Ramos (cell line): ENCODE measurements around the gene RPS15.

Experiments used
- in situ Hi-C: fragments of 300-500 bp; cut with MboI; formaldehyde crosslinking; loops from one replicate; pipeline ENCODE4 v1.14.3; 2022; ENCODE audit warnings: low sequenced_read_pairs; ENCODE audit not compliant: unreplicated experiment

The RPS15 gene

DNA sequence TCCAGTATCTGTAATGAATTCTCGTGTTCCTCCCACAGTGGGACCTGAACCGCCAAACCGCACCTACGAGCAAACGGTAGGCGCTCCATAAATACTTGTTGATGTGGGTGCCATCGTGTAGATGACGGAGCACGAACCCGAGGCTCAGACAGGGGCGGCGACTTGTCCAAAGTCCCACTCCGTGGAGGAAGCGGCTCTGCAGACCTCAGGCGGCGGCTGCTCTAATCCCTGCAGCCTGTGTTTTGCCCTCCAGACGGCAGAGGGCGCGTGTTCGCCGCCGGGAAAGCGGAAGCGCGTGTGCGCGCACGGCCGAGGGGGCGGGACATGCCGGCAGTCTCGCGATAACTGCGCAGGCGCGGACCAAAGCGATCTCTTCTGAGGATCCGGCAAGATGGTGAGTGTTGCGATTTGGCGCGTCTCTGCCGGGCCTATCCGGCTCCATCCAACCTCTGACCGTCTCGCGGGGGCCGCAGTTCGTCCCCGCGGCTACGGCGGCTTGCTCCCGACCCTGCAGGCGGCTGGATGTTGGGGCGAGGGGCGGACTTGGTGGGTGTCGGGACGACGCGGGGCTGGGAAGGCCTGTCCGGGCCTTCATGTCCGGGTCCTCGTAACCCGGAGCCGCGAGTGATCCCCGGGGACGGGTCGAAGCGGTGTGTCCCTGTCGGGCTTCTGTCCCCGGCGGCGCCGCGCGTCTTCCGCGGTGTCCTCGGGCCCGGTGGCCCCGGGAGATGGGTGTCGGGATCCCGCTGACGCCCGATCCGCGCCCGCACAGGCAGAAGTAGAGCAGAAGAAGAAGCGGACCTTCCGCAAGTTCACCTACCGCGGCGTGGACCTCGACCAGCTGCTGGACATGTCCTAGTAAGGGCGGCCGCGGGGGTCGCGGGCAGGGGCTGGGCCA lies at the start of gene RPS15:
RPS15 (plus strand) TSS at position 362 of the 898 bp plus-strand sequence; CDS start at position 392, 30 bp downstream.
- in situ Hi-C loops, result no loop called here

DNA sequence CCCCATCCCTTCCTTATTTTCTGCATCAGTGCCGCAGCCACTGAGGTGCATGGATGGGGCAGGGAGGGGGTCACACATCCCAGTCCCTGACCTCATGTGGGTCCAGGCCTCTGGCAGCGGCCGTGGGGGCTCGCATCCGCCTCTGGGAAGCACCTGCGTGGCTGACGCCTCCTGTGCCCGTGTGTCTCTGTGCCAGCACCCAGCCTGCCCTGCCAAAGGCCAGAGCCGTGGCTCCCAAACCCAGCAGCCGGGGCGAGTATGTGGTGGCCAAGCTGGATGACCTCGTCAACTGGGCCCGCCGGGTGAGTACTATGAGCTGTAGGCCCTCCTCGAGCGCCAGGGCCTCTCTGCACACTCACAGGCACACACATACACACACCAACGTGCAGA lies 49.6 kb upstream of the RPS15 start:
- in situ Hi-C loops, result no loop called here

DNA sequence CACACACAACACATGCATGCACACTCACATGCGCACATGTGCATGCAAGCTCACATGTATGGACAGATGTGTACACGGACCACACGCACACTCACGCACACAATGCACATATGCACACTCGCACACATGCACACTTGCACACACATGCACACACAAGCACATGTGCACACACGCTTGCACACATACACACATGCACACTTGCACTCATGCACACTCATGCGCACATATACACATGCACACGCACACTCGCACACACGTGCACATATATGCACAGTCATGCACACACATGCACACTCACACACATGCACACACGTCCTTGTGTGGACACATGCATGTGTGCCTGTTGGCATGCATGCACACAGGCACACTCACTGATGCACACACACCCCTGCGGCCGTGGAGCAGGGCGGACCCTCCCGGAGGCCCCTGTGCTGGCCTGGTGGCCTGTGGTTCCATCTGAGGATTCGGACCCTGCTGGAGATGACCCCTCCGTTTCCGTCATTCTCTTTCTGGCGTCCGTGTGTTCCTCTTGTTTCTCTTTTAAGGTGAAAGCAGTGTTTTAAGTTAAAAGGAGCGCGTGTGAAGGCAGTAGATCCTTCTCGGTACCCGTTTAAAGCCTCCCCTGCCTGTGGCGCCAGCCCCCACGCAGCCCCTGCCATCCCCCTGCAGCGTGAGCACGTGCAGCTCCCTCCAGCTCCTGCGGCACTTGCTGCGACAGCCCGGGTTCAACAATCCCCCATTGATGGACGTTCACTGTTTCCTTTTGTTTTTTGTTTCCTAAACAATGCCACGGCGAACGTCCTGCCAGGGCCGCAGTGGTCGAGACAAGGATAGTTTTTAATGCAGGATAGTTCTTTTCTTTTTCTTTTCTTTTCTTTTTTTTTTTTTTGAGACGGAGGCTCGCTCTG lies 48.9 kb upstream of the RPS15 start:
- in situ Hi-C loops, result no loop called here

DNA sequence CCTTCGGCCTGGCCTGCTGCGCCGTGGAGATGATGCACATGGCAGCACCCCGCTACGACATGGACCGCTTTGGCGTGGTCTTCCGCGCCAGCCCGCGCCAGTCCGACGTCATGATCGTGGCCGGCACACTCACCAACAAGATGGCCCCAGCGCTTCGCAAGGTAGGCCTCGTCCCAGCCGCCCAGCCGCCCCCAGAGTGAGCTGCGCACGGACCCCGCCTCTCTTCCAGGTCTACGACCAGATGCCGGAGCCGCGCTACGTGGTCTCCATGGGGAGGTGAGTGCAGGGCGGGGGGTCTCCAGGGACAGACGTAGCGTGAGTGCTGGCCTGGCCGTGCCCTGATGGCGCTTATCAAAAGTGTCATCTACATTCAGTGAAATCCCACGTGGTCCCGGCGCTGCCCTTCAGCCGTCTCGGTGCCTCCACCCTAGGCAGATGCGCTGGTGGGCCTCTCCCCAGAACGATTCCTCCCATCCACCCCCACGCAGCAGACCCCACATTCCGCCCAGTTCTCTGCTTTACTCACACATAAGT lies 47.2 kb upstream of the RPS15 start:
- in situ Hi-C loops, result no loop called here

DNA sequence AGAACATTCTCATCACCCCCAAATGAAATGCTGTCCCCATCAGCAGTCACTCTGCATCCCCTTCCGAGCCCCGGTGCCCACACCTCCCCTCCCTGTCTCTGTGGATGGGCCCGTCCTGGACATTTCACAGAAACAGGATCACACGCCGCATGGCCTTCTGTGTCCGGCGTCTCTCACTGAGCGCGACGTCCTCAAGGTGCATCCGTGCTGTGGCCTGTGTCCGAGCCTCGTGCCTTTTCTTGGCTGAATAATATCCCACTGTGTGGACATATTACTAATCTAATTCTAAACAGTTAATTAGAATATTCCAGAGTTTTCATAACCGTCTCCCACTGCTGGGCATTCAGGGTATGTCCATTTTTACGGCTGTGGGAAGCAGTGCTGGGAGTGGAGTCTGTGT lies 45.8 kb upstream of the RPS15 start:
- in situ Hi-C loops, result no loop called here

DNA sequence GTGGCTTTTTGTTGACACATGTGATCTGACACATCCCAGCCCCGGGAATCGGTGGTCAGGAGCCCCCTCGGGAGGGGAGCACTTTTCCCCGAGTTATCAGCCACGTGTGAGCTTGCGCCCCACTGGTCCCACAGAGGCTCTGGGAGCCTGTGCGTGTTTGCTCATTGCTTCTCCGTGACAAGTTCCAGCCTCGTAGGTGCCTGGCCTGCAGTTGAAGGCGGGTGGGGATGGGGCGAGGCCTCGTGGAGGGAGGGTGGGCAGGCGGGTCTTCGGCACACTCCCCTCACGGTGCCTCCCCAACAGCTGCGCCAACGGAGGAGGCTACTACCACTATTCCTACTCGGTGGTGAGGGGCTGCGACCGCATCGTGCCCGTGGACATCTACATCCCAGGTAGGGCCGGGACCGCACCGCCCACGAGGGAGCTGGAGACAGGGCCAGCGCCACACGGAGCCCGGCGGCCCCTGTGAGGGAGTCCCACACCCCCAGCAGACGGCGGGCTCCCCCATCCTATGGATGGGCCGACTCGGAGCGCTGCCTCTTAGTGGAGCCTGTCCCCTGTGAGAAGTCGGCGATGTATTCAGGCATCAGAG lies 45.2 kb upstream of the RPS15 start:
- in situ Hi-C loops, result no loop called here

DNA sequence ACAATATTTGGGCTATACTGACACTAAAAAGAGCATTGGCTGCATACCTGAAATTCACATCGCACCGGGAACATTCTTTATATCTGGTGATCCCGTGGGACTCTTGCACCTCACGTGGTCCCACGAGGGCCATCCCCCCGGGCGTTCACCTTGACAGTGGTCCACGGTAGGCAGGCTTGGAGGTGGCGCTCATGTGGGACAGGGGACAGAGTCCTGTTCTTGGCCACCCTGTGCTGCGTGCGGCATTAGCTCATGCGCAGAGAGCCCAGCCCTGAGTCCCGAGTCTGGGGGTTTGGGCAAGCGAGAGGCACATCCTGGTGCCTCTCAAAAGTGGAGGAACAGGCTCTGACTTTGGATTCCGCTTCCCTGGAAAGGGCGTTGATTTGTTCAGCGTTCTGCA lies 44.4 kb upstream of the RPS15 start:
- in situ Hi-C loops, result no loop called here

DNA sequence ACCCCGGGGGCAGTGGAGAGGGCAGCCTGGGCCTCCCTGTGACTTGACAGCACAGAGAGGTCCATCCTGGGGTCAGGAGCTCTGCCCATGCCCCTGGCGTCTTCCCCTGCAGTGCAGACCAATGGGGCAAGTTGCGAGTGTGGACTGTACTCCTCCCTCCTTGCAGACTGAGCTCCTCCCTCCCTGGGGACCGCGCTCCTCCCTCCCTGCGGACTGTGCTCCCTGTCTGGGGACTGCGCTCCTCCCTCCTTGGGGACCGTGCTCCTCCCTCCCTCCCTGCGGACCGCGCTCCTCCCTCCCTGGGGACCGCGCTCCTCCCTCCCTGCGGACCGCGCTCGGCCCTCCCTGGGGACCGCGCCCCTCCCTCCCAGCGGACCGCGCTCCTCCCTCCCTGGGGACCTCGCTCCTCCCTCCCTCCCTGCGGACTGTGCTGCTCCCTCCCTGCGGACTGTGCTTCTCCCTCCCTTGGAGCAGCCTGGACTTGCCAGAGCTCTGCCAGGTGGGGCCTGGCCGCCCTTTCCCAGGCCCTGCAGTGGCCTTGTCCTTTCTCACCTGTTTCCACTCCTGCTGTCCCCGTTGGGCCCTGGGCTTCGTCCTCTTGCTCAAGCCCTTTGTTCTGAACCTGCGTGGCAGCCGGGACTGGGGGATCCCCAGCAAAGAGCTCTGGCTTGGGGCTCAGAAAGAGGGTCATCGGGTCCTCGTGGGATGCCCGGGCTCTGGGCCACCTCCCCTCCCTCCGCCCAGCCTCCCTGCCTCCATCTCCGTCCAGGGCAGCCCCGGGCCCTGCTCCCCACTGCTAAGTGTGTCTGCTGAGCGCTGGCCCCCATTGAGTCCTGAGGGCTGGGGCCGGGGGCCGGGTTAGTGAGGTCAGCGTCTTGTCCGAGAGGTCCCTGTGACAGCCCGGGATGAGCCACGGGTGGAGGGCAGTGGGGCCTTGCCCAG lies 43.7 kb upstream of the RPS15 start:
- in situ Hi-C loops, result no loop called here

DNA sequence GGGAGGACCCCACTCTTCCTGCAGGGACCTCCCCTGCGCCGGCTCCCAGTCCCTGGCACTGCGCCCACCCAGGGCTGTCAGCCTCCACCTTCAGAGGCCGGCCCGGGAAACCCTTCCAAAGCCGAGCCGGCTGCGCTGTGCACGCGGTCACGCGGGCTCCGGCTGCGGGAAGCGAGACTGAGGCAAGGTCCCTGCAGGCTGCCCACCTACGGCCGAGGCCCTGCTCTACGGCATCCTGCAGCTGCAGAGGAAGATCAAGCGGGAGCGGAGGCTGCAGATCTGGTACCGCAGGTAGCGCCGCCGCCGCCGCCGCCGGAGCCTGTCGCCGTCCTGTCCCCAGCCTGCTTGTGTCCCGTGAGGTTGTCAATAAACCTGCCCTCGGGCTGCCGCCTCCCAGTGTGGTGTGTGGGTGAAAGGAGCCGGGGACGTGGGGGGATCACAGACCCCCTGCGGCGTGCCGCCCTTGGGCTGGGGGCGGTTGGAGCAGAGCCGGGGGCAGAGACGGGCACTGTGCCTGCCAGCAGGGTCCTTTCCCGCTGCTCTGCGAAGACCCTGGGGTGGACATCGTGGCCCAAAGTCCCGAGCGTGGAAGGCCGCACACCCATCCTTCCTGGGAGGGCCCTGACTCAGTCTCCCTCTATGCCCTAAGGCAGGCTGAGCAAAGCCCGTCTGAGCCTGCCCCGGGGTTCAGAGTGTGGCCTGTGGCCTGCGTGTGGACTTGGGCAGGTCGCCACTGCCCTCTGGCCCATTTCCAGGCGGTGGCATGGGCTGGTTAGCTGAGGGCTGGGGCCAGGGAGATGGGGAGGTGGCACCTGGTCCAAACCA lies 42.8 kb upstream of the RPS15 start:
- in situ Hi-C loops, result no loop called here

DNA sequence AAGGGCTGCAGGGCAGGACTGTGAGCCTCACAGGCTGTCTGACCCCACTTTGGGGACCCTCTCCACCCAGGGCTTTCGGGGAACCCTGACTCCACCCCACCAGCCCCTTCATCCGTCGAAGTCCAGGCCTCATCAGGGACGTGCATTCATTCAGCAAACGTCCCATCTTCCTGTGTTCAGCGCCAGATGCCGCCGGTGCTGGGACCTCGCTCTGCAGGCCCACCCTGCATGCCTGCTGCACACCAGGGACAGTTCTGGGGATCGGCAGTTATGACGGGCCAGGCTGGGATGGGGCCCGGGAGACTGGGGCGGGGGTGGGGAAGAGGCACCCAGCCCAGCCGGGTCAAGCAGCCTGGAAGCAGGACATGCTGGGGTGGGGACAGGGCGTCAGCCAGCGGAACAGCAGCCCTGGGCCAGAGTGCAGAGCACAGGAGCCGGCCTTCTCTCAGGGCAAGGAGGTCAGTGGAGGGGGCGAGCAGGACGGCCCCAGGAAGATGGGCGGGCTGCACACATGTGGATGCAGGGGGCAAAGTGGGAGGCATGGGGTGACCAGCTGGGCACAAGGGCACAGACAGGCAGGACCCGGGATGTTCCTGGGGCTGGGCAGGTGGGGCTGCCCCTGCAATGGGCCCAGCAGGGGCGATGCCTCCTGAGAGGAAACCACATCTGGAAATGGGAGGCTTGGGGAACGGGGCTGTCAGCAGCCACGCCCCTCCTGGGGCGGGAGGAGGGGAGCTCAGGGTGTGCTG lies 42.0 kb upstream of the RPS15 start:
- in situ Hi-C loops, result no loop called here

DNA sequence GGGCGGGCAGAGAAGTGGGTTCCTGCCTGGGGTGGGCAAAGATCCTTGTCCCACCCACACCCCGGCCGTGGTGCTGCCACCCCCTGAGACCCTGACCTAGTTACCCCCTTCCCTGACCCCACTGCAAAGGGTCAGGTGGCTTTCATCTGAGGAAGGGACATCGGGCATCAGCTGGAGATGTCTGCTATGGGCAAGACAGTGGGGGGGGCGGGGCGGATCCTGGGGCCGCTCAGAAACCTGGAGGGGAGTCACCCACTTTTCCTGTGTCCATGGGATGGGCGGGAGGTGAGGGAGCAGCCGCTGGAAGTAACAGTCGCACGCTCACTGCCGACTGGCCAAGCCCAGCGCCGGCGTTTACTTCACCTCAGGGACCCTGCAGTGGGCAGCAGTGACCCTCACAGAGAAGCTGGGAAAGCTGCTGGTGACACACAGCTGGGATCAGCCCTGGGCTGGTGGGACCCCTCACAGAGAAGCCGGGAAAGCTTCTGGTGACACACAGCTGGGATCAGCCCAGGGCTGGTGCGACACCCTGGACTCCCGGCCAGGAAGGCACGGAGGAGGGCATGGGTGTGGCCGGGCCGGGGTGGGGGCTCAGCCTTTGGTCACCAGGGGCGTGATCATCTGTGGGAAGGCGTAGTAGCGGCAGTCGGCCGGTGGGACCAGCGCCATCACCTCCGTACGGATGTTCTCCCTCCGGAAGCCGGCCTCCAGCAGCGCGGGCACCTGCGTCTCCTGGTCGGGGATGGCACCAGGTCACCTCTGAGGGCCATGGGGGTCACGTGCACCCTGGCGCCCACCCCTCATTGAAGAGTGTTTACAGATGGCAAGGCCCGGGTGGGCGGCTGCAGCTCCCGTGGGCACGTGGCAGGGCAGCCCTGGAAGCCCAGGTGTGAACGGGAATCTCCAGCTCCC lies 41.2 kb upstream of the RPS15 start:
- in situ Hi-C loops, result no loop called here

DNA sequence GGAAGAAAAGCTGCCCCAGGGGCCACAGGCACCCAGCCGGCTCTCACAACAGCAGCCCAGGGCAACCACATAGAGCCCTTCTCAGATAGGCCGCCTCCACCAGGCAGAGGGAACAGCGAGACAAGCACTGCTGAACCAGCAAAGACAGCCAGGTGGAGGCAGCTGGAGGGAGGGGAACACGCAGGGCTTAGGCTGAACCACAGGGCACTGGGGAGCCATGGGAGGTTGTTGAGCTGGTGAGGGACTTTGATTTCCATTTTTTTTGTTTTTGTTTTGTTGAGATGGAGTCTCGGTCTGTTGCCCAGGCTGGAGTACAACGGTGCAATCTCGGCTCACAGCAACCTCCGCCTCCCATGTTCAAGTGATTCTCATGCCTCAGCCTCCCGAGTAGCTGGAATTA lies 40.4 kb upstream of the RPS15 start:
- in situ Hi-C loops, result no loop called here

DNA sequence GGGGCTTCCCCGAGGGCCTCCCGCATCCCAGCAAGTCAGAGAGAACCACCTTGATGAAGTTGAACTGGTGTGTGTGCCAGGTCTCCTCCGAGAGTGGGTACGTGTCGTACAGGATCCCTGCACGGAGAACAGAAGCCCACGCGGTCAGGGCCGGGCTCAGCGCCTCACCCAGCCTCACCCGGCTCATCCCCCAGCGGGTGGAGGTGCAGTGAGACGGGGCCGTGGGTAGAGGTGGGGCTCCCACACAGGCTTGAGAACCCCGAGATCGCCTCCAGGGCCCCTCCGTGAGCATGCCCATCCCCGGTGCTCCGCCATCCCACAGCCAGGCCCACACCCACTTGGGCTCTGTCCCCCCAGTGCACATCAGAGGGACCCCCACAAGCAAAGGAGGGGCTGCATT lies 39.1 kb upstream of the RPS15 start:
- in situ Hi-C loops, result no loop called here

DNA sequence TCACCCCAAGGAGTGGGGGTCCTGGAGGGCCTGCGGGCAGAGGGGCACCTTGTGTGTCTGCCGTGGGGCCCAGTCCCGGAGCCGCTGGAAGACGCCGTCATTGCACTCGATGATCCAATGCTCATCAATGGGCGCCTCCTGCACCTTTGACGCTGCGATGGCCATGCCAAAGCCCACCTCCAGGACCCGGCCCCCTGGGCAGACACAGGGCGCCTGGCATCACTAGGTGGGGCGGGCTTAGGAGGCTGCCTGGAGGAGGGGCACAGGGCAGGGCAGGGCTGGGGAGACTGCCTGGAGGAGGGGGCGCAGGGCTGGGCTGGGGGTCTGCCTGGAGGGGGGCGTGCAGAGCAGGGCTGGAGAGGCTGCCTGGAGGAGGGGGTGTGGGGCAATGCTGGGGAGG lies 38.5 kb upstream of the RPS15 start:
- in situ Hi-C loops, result no loop called here

DNA sequence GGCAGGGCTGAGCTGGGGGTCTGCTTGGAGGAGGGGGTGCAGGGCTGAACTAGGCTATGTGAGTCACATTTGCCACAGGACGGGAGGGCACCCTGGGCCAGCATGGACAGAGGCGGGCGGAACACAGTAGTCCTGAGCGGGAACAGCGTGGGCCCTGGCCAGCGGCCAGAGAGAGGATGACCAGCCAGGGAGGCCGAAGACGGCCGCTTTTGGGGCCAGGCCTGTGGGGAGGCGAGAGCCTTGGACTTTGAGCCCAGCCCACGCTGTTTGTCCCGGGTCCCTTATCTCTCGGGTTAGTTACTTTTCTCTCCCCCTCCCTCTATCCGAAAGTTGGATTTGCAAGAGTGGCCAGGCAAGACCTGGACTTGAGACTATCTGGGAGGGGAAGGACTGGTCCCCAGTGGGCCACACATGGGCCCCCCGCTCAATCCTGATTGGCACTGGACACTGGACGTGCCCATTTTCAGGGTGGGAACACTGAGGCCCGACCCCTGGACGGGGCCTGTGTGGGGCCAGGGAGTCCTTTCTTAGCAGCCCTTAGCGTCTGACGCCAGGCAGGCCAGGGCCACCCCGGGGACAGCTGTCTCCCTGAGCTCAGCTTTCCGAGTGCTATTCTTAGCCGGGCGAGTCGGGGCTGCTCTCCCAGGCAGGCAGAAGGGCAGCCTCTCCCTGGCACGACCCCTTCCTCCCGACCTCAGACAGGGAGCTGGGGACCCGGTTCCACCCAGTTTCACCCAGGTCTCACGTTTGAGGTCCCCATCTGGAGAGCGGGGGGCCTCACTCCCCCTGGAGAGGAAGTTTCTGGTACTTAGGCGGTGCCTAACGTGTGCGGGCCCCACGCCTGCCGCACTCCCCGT lies 37.7 kb upstream of the RPS15 start:
- in situ Hi-C loops, result no loop called here
